ENCODE data around the gene KIF27.
"Not testable (repeated sequence)": the region's sequence is repeated elsewhere in the genome, so short reads cannot be mapped to it uniquely, and the experiment has no call there.

KIF27 gene

GRCh38 chr9:83932011-83932410 lies 10.8 kb upstream of the KIF27 start:
- no peak for DNase-seq
- H3K4me3 ChIP-seq = no peak overlapping the region
- H3K27ac ChIP-seq = no peak overlapping the region
- H3K9me3 ChIP-seq = no peaks in the 10 kb centered on the region
- no peak for TF ChIP-seq CTCF (IDR thresholded peaks at IDR 0.05)
- intact Hi-C loops (cut with DNase I; ENCODE audit: low total_unique reads) = no loop called here
- H3K36me3 ChIP-seq = no peaks in the 10 kb centered on the region
- no peaks in the 10 kb centered on the region for H3K27me3 ChIP-seq
- no peaks in the 10 kb centered on the region for H3K4me1 ChIP-seq

GRCh38 chr9:83930881-83931280 lies 9.6 kb upstream of the KIF27 start:
- Histone ChIP-seq H3K4me3 (no peak overlapping the region), H3K9me3 (no peaks in the 10 kb centered on the region), H3K36me3 (no peaks in the 10 kb centered on the region), H3K27ac (no peak overlapping the region), H3K27me3 (no peaks in the 10 kb centered on the region), H3K4me1 (no peaks in the 10 kb centered on the region)
- TF ChIP-seq CTCF (IDR thresholded peaks at IDR 0.05) = no peak
- intact Hi-C loops (cut with DNase I; ENCODE audit: low total_unique reads) = no loop called here
- no peak for DNase-seq

DNA sequence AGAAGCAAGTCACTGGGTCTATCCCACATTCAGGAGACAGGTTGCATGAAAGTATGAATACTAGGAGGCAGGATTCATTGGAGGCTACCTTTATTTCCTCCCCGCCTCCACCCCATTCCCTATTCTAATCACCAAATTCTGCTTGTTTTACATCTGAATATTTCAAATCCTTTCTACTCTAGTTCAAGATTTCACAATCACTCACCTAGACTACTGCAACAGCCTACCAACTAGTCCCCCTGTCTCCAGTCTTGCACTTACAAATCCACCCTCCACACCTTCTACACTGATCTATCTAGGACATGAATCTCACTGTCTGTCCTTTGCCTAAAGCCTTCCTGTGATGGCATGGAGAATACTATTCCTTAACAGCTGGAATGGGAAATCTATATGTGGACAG lies 6.4 kb upstream of the KIF27 start:
- no peak for TF ChIP-seq CTCF (IDR thresholded peaks at IDR 0.05)
- intact Hi-C loops (cut with DNase I; ENCODE audit: low total_unique reads) = no loop called here
- Histone ChIP-seq H3K4me3 (no peak overlapping the region), H3K4me1 (no peaks in the 10 kb centered on the region), H3K27me3 (no peaks in the 10 kb centered on the region), H3K27ac (no peak overlapping the region), H3K36me3 (no peaks in the 10 kb centered on the region), H3K9me3 (no peaks in the 10 kb centered on the region)
- DNase-seq = no peak

DNA sequence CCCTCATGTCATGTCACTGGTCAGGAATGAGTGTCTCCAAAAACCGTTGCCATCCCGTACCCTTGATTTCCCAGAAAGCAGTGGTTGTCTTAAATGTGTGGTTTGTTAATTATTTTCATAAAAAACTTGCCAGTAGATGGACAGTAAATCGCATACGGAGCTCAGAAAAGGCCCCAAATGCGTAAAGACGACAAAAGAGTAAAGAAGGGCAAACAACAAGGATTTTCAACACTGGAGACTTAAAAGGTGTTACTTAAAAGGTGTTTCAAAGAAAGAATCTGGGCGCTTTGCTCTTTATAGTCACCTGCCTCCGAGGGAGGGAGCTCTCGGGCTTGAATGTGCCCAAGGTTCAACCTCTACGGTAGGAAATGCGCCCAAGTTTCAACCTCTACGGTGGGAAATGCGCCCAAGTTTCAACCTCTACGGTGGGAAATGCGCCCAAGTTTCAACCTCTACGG lies 734 bp downstream of the KIF27 start:
- TF ChIP-seq CTCF (IDR thresholded peaks at IDR 0.05) = no peak
- intact Hi-C loops (cut with DNase I; ENCODE audit: low total_unique reads) = loop anchor here (5.0 kb wide), 1 partner anchor 62 kb away; the partner anchor contains the start of genes HNRNPK and RMI1
- Histone ChIP-seq H3K4me1 (peaks cover 0 to 11% (median 6%) of the 10 kb centered on the region in 4 donors), H3K4me3 (peak overlapping the region; percentile 86 to 99), H3K36me3 (no peaks in the 10 kb centered on the region), H3K9me3 (no peaks in the 10 kb centered on the region), H3K27me3 (no peaks in the 10 kb centered on the region), H3K27ac (peak overlapping the region; percentile 92 to 100)
- DNase-seq = no peak

GRCh38 chr9:83919111-83919510 lies 2.1 kb downstream of the KIF27 start:
- H3K4me1 ChIP-seq = peaks cover 0 to 11% (median 6%) of the 10 kb centered on the region in 4 donors
- no peak overlapping the region for H3K4me3 ChIP-seq
- no peaks in the 10 kb centered on the region for H3K36me3 ChIP-seq
- no peaks in the 10 kb centered on the region for H3K27me3 ChIP-seq
- no peaks in the 10 kb centered on the region for H3K9me3 ChIP-seq
- no peak for TF ChIP-seq CTCF (IDR thresholded peaks at IDR 0.05)
- no peak overlapping the region for H3K27ac ChIP-seq
- DNase-seq = no peak
- intact Hi-C loops (cut with DNase I; ENCODE audit: low total_unique reads) = no loop called here

DNA sequence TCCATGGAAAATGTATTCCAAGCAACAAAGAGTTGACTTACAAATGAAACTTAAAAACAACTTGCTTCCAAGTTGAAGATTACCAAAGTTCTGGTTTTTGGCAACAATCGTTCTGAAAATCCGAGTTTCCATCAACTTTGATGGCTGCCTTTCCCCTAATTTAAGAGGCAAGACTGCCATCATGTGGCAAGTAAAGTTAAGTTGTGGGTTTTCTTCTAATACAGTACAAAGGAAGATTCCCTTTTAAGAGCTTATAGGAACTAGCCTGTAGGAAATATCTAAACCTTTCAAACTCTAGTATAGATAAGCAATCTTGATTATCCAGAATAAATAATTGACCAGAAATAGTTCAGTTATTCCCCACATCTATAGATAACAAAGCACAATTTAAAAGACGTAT lies 9.0 kb downstream of the KIF27 start:
- H3K9me3 ChIP-seq; intact Hi-C loops (cut with DNase I; ENCODE audit: low total_unique reads); H3K4me3 ChIP-seq; H3K27me3 ChIP-seq; H3K4me1 ChIP-seq; H3K36me3 ChIP-seq; H3K27ac ChIP-seq; DNase-seq: not testable (repeated sequence)
- peak in 1 of 2 experiments; percentile 65 for TF ChIP-seq CTCF (IDR thresholded peaks at IDR 0.05)

All from tibial artery (tissue), 4 donors.